C4-2B (cell line): ENCODE results near the gene RIMBP2.

Source experiments
- CTCF ChIP-seq: fragments of 450-650 bp; conservative IDR thresholded peaks from 2 replicates; pipeline ENCODE4 v1.5.1; 2017; ENCODE audit warnings: mild to moderate bottlenecking
- ZFX ChIP-seq: fragments of 450-650 bp; IDR thresholded peaks from 2 replicates; pipeline ENCODE4 v1.6.1; 2017

- no peak for TF ChIP-seq CTCF
- no peak for TF ChIP-seq ZFX
Measured at GRCh38 chr12:130523863-130524614, 192.1 kb downstream of the RIMBP2 start.
